Neural cell (in vitro differentiated cells): Measurements from ENCODE around the gene KRT80. TPM values are rescaled to one million over a fixed set of nuclear protein-coding genes. Genes with fewer than 3 reads are reported as not detected.

Experiments
- H2AFZ ChIP-seq: fragments of 200-600, 300-800 bp; sonication (generic), shearing (Covaris generic); 2 replicates; pipeline ENCODE4 v1.6.0; 2014; ENCODE audit warnings: low read depth, mild to moderate bottlenecking, antibody characterized with exemption, low read length, moderate library complexity
- H3F3A ChIP-seq: fragments of 200-600 bp; shearing (Covaris generic); 2 replicates; pipeline ENCODE4 v1.6.1; 2016; ENCODE audit warnings: mild to moderate bottlenecking, moderate library complexity, mixed read lengths, antibody characterized with exemption, low read length; ENCODE audit not compliant: insufficient read depth, poor library complexity, severe bottlenecking
- H3K27ac ChIP-seq: fragments of 200-600, 300-800 bp; sonication (generic), shearing (Covaris generic); 2 replicates; pipeline ENCODE4 v1.5.1; 2014; ENCODE audit warnings: mild to moderate bottlenecking, low read length, moderate library complexity
- H3K27me3 ChIP-seq: fragments of 300-800, 200-600 bp; sonication (generic), shearing (Covaris generic); 2 replicates; pipeline ENCODE4 v1.6.0; 2014; ENCODE audit warnings: mild to moderate bottlenecking, low read depth, low read length, moderate library complexity; ENCODE audit not compliant: insufficient read depth
- H3K36me3 ChIP-seq: fragments of 300-800, 200-600 bp; sonication (generic), shearing (Covaris generic); 2 replicates; pipeline ENCODE4 v1.5.1; 2014; ENCODE audit warnings: mild to moderate bottlenecking, antibody characterized with exemption, low read length, moderate library complexity; ENCODE audit not compliant: insufficient read depth
- H3K4me2 ChIP-seq: fragments of 300-800, 200-600 bp; sonication (generic), shearing (Covaris generic); 2 replicates; pipeline ENCODE4 v1.6.0; 2014; ENCODE audit warnings: mild to moderate bottlenecking, low read length
- H3K4me3 ChIP-seq: fragments of 300-800, 200-600 bp; sonication (generic), shearing (Covaris generic); 2 replicates; pipeline ENCODE4 v1.5.1; 2014; ENCODE audit warnings: mild to moderate bottlenecking, low read length, moderate library complexity
- H3K79me2 ChIP-seq: fragments of 200-600 bp; shearing (Covaris generic); replicated peaks from 2 replicates; pipeline ENCODE4 v1.6.0; 2014; ENCODE audit warnings: mild to moderate bottlenecking, low read length, moderate library complexity; ENCODE audit not compliant: insufficient read depth
- H3K9ac ChIP-seq: fragments of 300-800, 200-600 bp; sonication (generic), shearing (Covaris generic); 2 replicates; pipeline ENCODE4 v1.6.1; 2016; ENCODE audit warnings: mild to moderate bottlenecking, low read length, mixed read lengths
- H3K9me2 ChIP-seq: fragments of 200-600 bp; shearing (Covaris generic); 2 replicates; pipeline ENCODE4 v1.6.1; 2016; ENCODE audit warnings: mild to moderate bottlenecking, low read length, mixed read lengths; ENCODE audit not compliant: insufficient read depth
- H3K9me3 ChIP-seq: fragments of 200-600, 300-800 bp; sonication (generic), shearing (Covaris generic); 2 replicates; pipeline ENCODE4 v1.6.1; 2016; ENCODE audit warnings: mild to moderate bottlenecking, mixed run types, low read length, moderate library complexity, mixed read lengths
- H4K20me1 ChIP-seq: fragments of 200-600 bp; shearing (Covaris generic); 2 replicates; pipeline ENCODE4 v1.6.1; 2016; ENCODE audit warnings: mild to moderate bottlenecking, mixed run types; ENCODE audit not compliant: insufficient read depth
- EP300 ChIP-seq: fragments of 450-650 bp; conservative IDR thresholded peaks from 2 replicates; pipeline ENCODE4 v1.6.1; 2014; ENCODE audit warnings: antibody characterized with exemption, mild to moderate bottlenecking, moderate library complexity; ENCODE audit not compliant: poor library complexity, severe bottlenecking
- EZH2 ChIP-seq: fragments of 200-600, 300-800 bp; shearing (Covaris generic), sonication (generic); IDR thresholded peaks from 2 replicates; pipeline ENCODE4 v1.6.1; 2014; ENCODE audit warnings: antibody characterized with exemption, low read length, borderline replicate concordance, mild to moderate bottlenecking; ENCODE audit not compliant: insufficient read depth, poor library complexity, severe bottlenecking
- MXI1 ChIP-seq: fragments of 450-650 bp; conservative IDR thresholded peaks from 2 replicates; pipeline ENCODE4 v1.6.1; 2014; ENCODE audit warnings: antibody characterized with exemption, mild to moderate bottlenecking; ENCODE audit not compliant: poor library complexity, severe bottlenecking
- POLR2AphosphoS5 ChIP-seq: IDR thresholded peaks from 2 replicates; pipeline ENCODE4 v1.6.1; 2012
- RAD21 ChIP-seq: fragments of 450-650 bp; conservative IDR thresholded peaks from 2 replicates; pipeline ENCODE4 v1.6.1; 2014; ENCODE audit warnings: antibody characterized with exemption, mild to moderate bottlenecking, moderate library complexity
- SMC3 ChIP-seq: fragments of 450-650 bp; conservative IDR thresholded peaks from 2 replicates; pipeline ENCODE4 v1.6.1; 2014; ENCODE audit warnings: antibody characterized with exemption, mild to moderate bottlenecking, moderate library complexity; ENCODE audit not compliant: poor library complexity
- TAF1 ChIP-seq: IDR thresholded peaks from 2 replicates; pipeline ENCODE4 v1.6.1; 2012; ENCODE audit warnings: low read depth
- polyA plus RNA-seq: library from polyadenylated mRNA; depleted of rRNA; stranded (reverse); fragments of >200 nt; gene quantifications from 2 replicates; pipeline ENCODE4 v1.2.3, GENCODE V29; 2014
- TF ChIP-seq, protein P1 (sequence below): IDR thresholded peaks from 2 replicates; pipeline ENCODE4 v1.6.1; 2012; ENCODE audit warnings: borderline replicate concordance
- TF ChIP-seq, protein P2 (sequence below): fragments of 450-650 bp; IDR thresholded peaks from 2 replicates; pipeline ENCODE4 v1.5.1; 2014; ENCODE audit warnings: antibody characterized with exemption, mild to moderate bottlenecking, moderate library complexity; ENCODE audit not compliant: poor library complexity, severe bottlenecking

KRT80 gene
- polyA plus RNA-seq, 1 donor from 2014 or later: not detected

DNA sequence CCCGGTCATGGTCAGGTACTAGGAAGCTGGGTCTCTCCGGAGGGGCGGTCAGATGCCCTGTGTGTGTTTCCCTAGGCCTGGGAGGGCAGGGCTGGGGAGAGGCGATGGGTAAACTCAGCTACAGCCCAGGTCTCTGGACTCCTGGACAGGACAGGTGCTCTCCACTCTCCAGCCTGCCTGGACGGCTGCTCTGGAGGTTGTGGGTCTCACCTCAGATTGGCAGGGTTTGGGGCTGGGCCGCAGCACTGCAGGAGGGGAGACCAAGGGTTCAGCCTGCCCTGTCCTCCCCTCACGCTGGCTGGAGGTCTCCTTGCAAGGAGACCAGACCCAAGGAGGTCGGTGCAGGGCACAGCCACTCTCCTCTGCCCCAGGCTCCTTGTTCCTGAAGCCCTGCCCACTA is 7.8 kb downstream of the KRT80 start:
- TF ChIP-seq POLR2AphosphoS5 (no peak), MXI1 (no peak), SMC3 (no peak), TAF1 (no peak), EZH2 (no peak), RAD21 (no peak)
- TF ChIP-seq, protein P1, sequence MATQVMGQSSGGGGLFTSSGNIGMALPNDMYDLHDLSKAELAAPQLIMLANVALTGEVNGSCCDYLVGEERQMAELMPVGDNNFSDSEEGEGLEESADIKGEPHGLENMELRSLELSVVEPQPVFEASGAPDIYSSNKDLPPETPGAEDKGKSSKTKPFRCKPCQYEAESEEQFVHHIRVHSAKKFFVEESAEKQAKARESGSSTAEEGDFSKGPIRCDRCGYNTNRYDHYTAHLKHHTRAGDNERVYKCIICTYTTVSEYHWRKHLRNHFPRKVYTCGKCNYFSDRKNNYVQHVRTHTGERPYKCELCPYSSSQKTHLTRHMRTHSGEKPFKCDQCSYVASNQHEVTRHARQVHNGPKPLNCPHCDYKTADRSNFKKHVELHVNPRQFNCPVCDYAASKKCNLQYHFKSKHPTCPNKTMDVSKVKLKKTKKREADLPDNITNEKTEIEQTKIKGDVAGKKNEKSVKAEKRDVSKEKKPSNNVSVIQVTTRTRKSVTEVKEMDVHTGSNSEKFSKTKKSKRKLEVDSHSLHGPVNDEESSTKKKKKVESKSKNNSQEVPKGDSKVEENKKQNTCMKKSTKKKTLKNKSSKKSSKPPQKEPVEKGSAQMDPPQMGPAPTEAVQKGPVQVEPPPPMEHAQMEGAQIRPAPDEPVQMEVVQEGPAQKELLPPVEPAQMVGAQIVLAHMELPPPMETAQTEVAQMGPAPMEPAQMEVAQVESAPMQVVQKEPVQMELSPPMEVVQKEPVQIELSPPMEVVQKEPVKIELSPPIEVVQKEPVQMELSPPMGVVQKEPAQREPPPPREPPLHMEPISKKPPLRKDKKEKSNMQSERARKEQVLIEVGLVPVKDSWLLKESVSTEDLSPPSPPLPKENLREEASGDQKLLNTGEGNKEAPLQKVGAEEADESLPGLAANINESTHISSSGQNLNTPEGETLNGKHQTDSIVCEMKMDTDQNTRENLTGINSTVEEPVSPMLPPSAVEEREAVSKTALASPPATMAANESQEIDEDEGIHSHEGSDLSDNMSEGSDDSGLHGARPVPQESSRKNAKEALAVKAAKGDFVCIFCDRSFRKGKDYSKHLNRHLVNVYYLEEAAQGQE: no peak
- no peak overlapping the region for H3K4me2 ChIP-seq
- no peaks in the 10 kb centered on the region for H3K79me2 ChIP-seq
- H3K9me2 ChIP-seq: no peaks in the 10 kb centered on the region
- no peaks in the 10 kb centered on the region for H4K20me1 ChIP-seq
- no peaks in the 10 kb centered on the region for H3K27me3 ChIP-seq
- no peak overlapping the region for H3K4me3 ChIP-seq
- no peaks in the 10 kb centered on the region for H3K9me3 ChIP-seq
- H3K9ac ChIP-seq: no peak overlapping the region
- no peak overlapping the region for H3K27ac ChIP-seq
- no peak overlapping the region for H2AFZ ChIP-seq
- H3F3A ChIP-seq: no peaks in the 10 kb centered on the region
- no peaks in the 10 kb centered on the region for H3K36me3 ChIP-seq

DNA sequence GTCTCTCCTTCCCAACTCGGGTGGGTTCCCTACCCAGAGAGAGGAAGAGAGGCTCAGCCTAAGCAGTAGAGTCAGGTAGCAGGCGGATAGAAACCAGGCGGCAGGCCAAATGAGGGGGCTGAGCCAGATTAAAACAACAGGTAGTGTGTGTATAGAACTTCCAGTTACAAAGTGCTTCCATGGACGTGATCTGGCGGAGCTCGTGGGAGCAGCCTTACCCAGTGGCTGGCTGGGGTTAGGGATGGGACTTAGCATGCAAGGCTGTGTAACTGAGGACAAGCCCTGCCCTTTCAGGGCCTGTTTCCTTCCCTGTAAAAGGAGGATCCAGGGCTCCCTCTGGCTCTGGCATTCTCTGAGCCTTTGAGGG is 8.3 kb downstream of the KRT80 start:
- TF ChIP-seq EZH2: no peak
- TF ChIP-seq TAF1: no peak
- TF ChIP-seq, protein P1: no peak
- no peak for TF ChIP-seq POLR2AphosphoS5
- TF ChIP-seq, protein P2, sequence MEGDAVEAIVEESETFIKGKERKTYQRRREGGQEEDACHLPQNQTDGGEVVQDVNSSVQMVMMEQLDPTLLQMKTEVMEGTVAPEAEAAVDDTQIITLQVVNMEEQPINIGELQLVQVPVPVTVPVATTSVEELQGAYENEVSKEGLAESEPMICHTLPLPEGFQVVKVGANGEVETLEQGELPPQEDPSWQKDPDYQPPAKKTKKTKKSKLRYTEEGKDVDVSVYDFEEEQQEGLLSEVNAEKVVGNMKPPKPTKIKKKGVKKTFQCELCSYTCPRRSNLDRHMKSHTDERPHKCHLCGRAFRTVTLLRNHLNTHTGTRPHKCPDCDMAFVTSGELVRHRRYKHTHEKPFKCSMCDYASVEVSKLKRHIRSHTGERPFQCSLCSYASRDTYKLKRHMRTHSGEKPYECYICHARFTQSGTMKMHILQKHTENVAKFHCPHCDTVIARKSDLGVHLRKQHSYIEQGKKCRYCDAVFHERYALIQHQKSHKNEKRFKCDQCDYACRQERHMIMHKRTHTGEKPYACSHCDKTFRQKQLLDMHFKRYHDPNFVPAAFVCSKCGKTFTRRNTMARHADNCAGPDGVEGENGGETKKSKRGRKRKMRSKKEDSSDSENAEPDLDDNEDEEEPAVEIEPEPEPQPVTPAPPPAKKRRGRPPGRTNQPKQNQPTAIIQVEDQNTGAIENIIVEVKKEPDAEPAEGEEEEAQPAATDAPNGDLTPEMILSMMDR: no peak
- no peak for TF ChIP-seq EP300
- no peak for TF ChIP-seq SMC3
- no peak for TF ChIP-seq MXI1
- no peak for TF ChIP-seq RAD21
- no peaks in the 10 kb centered on the region for H3K79me2 ChIP-seq
- no peaks in the 10 kb centered on the region for H3K27me3 ChIP-seq
- no peak overlapping the region for H3K4me2 ChIP-seq
- no peaks in the 10 kb centered on the region for H3K9me2 ChIP-seq
- H3K36me3 ChIP-seq: no peaks in the 10 kb centered on the region
- H3K4me3 ChIP-seq: no peak overlapping the region
- no peaks in the 10 kb centered on the region for H4K20me1 ChIP-seq
- H3K9ac ChIP-seq: no peak overlapping the region
- H3K9me3 ChIP-seq: no peaks in the 10 kb centered on the region
- no peak overlapping the region for H3K27ac ChIP-seq
- no peaks in the 10 kb centered on the region for H3F3A ChIP-seq
- no peak overlapping the region for H2AFZ ChIP-seq
